CD4-positive, alpha-beta T cell treated with Interleukin-6 at 100 ng/mL for 8 hours (primary cell): Measurements from ENCODE around the gene BSND.

Source experiments
- DNase-seq: peaks from one replicate; pipeline ENCODE4 v3.0.0-alpha.2; 2020; ENCODE audit warnings: mixed read lengths, low spot score

BSND gene

DNA sequence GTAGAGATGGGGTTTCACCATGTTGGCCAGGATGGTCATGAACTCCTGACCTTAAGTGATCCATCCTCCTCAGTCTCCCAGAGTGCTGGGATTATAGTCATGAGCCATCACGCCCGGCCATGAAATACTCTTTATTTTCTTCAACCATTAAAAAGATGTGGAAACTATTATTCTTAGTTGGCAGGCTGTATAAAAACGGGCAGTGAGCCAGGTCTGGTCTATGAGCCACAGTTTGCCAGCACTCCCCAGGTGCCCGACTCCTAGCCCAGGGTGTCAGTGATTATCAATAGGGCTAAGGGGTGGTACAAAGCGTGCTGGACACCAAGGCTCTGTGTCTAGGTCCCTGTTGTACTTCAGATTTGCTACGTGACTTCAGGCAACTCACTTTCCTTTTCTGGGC is 22.0 kb upstream of the BSND start:
- DNase-seq: no peak

DNA sequence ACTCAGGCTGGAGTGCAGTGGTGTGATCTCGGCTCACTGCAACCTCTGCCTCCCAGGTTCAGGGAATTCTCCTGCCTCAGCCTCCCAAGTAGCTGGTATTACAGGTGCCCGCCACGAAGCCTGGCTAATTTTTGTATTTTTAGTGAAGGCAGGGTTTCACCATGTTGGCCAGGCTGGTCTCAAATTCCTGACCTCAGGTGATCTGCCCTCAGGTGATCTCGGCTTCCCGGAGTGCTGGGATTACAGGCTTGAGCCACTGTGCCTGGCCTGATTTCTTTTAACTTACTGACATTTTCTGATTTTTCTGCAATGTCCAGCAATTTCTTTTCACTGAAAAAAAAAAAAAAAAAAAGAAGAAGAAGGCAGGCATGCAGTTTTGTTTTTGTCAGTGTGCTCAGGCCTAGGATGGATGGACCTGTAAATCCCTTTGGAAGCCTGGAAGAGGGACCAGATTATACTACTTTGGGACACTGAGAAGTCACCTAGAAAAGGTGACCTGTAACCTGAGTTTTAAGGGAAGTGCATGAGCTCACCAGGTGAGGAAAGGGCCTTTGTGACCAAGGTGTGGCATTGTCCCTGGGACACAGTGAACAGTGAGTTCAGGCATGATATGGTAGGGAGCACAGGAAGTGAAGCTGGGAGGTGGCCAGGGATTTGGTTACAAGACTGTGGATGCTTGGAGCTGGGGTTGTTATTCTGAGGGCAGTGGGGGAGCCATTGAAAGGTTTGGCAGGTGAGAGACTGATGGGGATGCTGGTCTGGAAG is 21.0 kb upstream of the BSND start:
- DNase-seq: no peak

DNA sequence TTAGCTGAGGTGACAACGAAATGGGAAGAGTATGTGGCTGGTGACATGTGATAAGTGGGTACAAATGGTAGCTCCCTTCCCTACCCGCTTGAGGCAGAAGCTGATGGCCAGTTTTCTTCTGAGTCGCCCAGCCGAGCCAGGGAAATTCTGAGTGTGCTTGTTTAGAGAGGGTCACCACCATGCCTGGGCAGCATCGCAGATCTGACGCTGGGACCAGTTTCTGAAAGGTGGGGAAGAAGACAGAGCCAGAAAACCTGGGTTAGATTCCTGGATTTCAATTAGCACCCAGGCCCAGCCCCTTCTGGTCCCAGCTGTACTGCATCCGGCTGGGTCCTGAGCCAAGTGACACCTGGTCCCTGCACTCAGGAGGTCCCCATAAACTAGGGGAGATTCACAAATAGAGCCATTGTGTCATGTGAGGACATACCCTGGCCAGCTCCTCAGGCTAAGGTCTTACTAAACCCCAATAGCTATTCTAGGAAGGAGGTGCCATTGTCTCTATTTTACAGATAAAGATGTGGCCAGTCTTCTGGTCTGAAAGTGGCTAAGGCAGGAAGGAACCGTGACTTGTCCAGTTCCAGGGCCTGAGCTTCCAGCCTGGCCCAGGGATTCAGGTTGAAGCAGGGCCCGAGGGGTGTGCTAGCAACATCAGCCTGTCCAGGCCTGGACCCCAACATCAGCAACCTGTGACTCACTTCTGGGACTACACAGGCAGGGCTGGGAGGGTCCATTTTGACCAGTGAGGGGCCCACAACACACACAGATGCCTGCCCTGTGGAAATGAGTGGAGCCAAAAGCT is 20.0 kb upstream of the BSND start:
- DNase-seq: no peak

DNA sequence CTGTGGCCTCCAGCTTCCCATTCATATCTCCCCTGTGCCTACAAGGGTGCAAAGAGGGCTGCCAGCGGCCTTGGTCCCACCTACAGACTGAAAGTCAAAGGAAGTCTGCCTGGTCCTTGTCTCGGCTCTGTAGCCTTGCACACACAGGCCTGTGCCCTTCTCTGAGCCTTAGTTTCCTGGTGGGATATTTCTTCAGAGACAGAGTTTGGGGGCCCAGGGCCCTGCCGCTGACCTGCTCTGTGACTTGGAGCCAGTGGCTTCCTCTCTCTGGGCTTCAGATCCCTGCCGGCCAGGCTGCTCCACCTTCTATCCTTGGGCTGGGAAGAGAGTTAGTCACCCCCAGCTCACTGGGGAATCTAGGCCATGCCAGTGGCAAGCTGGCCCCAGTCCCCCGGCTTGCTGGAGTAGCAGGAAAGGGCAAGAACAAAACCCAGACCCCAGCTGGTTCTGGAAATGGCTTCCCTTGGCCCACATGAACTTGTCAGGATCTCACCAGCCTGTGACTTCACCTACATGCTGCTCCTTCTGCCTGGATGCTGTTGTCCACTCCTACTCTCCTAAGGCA is 19.3 kb upstream of the BSND start:
- no peak for DNase-seq

DNA sequence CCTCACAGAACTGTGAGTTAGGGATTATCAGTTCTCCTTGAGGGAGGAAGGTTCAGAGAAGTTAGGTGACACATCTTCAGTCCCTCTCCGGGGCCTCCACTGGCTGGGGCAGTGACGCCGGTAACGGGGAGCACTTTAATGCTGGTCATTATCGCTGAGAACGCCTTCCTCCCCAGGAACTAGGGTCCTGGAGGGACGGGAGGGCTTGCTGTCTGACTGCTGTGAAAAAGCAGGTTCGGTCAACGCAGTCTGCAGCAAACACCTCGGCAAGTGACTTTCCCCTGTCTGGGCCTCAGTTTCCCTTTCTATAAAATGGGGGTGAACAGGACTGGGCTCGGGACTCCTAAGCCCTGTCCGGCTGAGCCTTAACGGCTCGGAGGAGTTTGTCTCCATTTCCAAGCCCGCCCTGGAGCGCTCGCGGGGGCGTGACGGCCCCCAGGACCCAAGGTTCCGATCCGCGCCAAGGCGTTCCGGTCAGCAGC is 18.6 kb upstream of the BSND start:
- no peak for DNase-seq

DNA sequence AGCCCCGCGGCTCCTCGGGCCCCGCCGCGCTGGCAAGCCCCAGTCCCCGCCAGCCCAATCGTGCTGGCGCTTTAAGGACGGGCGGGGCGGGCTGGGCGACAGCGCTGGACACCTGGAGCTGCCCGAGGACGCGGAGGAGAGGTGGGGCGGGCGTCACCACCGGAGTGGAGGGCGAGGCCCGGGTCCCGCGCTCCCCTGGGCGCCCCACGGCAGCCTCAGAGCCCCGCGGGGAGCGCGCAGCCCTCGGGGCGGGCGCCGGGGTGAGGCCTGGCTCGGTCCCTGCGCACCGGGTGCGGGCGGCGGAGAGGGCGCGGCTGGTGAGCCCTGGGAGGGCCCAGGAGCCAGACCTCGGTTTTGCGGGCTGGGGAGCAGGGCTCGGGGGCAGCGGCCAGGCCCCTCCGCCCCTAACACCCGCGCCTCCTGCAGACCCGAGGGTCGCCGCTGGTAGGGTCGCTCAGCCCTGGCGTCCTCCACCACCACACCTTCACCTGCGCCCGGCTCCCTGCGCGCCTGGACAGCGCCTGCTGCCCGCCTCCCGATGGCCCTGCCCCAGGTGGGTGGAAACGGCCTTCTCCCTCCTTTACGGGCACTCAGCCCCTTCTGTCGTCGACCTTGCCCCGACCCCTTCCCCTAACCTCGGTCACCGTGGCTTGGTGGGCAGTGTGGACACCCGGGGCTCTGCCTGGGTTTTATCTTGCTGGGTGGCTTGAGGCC is 18.0 kb upstream of the BSND start, which contains the start of gene TMEM61:
TSS of gene TMEM61 (plus strand) at position 101 of the 714 bp plus-strand sequence. CDS start at position 539, 438 bp downstream.
- DNase-seq: no peak

DNA sequence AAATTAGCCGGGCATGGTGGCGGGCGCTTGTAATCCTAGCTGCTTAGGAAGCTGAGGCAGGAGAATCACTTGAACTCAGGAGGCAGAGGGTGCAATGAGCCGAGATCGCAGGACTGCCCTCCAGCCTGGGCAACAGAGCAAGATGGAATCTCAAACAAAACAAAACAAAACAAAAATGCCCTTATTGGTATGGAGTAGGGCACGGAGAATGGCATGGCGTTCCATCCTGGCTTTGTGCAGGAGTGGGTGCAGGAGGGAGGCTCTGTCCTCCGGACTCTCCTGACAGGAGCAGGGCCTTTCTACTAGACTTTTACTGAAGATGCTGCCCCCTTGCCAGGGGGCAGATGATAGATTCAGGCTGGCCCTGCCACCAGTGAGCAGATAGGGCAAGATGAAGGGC is 17.3 kb upstream of the BSND start:
- DNase-seq: no peak

DNA sequence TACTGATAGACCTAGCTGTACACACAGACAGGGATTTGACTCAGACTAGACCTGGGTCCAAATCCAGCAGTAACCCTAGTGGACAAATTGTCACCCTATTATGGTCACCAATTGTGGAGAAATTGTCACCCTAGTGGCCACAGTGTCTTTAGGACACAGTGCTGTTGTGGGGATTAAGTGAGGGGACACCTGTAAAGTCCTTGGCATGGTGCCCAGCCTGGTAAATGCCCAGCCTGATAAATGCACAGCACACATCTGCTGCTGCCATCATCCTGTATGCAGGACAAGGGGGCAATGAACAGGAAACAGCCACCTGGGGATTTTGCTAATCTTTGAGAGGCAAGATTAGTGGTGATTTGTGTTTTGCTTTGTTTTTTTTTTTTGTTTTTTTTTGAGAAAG is 16.0 kb upstream of the BSND start:
- no peak for DNase-seq

DNA sequence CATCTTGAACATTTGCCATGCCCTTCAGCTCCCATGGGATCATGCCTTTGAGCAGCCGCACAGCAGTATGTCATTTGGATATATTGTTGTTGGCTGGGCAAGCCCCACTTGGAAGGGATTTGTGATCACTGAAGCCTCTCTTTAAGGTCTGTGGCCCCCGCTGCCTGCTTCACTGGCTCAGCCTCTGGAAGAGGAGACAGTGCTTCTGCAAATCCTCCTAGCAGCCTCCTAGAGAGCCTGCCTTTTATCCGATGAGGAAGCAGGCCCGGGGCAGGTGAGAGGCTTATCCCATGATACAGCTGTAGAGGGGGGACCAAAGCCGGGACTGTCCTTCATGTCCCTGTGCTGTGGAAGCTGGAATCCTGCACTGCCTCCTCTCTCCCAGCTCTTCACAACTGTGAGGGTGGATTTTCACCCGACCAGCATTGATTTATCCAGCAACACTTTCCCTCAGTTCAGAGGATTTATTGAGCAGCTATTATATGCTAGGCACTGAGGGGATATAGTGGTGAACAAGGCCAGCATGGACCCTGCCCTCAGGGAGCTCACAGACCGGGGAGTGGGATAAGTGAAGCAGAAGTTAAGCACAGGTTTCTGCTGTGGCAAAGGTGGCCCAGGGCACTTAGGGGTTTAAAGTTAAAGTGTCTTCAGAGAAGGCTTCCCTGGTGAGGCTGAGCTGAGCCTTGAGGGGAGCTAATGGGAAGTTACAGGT is 14.4 kb upstream of the BSND start:
- no peak for DNase-seq

DNA sequence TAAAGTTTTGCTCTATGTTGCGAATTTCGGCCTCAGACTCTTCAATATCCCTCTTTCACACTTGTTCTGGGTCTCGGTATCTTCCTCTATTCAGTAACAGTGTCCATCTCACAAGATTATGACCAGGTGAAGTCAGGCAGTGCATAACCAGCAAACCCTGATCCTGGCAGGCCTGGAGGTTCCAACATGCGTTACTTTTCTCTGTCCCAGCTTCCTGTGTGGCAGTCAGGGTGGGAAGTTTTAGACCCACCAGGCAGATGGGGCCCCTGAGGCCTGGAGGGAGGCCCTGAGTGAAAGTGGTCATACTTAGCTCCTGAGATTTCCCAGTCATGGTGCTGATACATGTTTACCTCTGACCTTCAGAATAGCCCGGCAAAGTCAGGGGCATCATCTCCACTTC is 13.2 kb upstream of the BSND start:
- no peak for DNase-seq

DNA sequence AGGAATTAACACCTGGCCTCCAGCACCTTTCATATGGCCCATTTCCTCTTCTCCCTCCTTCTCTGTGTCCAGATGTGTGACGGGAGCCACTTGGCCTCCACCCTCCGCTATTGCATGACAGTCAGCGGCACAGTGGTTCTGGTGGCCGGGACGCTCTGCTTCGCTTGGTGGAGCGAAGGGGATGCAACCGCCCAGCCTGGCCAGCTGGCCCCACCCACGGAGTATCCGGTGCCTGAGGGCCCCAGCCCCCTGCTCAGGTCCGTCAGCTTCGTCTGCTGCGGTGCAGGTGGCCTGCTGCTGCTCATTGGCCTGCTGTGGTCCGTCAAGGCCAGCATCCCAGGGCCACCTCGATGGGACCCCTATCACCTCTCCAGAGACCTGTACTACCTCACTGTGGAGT is 12.7 kb upstream of the BSND start:
- no peak for DNase-seq

DNA sequence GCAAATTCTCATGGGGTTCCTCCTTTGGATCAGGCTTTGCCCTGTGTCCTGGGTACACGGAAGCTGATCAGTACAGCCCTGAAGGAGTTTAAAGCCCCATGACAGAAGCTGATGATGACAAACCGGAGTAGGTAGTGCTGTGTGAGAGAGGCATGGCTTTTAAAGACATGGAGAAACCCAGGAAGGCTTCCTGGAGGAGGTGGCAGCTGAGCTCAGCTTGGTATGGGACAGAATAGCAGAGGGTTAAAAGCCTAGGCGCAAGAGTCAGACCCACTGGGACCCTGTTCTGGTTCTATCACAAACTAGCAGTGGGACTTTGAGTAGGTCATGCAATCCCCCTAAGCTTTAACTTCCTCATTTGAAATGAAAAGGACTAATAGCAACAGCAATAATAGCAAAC is 12.2 kb upstream of the BSND start:
- DNase-seq: no peak

DNA sequence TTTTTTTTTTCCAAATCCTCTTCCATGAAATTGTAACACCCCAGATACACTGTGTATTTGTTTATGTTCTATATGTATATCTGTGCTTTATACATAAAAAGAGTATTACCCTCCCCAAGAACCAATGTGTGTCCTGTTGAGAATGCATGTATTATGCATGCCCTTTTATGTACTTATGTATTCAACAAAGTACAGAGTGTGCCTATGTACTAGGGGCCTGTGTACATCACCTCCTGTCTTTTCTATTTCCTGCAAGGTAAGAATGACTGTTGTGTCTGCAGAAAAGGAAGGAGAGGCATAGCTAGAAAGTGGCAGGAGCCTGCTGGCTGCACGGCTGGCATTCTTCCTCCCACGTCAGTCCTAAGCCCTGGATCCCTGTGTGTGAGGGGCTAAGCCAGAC is 11.3 kb upstream of the BSND start:
- DNase-seq: no peak

DNA sequence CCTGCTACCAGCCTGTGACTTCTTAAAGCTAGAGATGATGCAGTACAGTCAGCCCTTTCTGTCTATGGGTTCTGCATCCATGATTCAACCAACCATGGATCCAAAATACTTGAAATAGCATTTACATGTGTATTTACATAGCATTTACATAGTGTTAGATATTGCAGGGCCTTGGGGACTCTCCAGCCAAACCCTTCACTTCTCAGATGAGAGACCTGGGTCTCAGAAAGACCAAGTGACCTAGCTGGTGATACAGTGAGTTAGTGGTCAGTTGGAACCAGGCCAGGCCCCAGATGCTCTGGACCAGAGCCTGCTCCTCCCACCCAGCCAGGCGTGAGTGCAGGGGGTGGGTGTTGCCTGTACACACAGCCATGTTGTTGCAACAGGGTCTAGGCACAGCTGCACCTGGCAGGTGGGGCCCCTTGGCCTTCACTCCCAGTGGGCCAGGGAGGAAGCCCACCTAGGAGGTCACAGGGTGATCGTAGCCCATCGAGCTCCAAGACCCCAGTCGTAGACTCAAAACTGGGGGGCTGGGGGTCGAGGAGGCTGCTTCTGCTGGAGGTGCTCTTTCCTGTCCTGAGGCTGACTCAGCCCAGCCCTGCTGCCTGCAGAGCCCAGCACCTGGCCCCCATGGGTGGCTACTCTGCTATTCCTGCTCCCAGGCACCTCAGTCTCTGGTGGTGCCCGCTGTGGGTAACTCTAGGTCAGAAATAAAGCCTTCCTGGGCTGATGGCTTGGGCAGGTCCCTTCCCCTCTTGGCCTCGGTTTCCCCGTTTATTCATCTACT is 10.6 kb upstream of the BSND start:
- no peak for DNase-seq

DNA sequence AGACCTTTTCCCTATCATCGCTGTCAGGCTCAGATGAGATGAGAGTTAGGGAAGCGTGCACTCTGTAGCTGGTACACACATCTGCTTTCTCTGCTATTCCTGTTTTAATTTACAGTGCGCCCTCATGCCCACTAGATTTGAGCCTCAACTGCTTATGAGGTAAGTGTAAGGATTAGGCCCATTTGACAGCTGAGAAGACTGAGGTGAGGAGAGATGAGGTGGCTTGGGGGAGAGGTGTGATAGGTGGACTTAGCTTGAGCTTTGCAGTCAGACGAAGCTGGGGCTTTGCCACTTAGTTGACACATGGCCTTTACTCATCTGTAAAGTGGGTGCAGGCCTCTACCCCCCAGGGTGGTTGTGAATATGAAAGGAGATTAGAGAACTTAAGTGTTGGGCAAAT is 9.8 kb upstream of the BSND start:
- DNase-seq: no peak

DNA sequence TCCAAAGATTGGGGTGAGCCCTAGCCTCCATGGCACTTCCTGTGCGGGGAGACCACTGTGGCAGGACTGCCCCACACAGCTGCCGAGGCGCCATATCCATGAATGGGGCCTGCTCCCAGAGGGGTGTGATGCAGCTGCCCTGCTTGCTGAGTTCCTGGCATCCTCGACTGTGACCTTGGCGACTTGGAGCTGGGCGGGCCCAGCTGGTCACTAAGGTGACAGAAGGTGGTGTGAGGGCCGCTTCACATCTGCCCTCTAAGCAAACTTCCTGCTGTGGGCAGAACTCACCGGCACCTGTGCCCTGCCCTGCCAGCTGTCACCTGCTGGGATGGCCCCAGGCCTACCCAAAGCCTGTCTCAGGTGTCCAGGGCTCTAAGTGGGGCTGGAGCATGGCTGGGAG is 9.3 kb upstream of the BSND start:
- DNase-seq: no peak

DNA sequence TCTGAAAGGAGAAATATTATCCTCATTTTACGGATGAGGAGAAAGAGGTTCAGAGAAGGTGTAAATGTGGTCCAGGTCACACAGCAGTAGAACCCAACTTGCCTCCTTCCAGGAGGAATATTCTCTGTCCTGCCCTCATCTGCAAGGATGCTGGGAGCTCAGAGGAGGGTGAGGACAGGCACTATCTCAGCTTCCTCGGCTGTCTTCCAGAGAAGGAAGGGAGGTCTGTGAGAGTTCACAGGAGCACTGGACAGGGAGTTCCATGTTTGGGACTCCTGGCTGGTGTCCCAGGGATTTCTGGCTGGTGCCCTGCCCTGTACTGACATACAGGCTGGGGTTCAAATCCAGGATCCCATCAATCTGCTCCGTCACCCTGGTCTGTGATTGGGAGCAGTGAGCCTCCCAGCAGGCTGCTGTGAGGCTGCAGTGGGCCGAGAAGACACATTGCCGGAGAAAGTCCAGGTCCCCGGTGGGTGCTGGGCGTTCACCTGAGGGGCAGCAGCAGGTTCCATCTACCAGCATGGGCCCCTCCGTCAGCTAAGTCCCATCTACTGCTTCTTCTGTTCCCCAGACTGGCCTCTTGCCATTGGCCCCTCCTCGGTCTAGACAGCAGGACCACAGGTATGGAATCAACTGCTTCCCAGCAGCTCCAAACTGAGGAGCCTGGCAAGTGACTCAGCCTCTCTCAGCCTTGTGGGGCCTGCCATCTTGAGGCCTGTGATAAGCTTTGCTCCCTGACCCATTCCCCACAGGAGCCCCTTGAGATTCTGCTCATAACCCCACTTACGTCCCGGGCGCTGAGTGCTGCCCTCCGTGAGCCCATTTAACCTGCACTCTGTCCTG is 8.5 kb upstream of the BSND start:
- no peak for DNase-seq

DNA sequence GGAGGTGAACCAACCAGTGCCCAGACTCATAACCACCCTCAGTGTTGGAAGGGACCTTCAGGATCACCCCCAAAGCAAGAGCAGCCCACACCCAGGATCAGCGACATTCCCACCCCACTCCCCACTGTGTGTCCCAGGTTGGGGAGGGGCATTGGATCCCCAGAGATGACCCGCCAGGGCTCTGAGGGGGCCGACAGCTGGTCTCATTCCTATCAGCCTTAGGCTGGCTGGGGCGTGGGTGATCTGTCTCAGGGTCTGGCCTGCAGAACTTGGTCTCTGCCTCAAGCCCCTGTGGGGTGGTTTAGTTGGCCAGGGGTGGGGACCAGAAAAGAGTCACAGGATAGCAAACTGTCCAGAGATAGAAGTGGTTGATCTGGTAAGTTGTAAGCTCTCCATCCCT is 7.8 kb upstream of the BSND start:
- no peak for DNase-seq

DNA sequence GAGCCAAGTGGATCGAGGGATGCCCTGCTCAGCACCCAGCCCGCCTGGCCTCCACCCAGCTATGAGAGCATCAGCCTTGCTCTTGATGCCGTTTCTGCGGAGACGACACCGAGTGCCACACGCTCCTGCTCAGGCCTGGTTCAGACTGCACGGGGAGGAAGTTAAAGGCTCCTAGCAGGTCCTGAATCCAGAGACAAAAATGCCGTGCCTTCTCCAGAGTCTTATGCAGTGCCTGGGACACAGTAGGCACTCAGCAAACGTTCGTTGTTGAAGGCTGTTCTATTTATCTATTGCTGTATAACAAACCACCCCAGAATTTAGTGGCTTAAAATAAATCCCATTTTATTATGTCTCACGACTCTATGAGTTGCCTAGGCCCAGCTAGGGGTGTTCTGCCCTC is 6.8 kb upstream of the BSND start:
- no peak for DNase-seq

DNA sequence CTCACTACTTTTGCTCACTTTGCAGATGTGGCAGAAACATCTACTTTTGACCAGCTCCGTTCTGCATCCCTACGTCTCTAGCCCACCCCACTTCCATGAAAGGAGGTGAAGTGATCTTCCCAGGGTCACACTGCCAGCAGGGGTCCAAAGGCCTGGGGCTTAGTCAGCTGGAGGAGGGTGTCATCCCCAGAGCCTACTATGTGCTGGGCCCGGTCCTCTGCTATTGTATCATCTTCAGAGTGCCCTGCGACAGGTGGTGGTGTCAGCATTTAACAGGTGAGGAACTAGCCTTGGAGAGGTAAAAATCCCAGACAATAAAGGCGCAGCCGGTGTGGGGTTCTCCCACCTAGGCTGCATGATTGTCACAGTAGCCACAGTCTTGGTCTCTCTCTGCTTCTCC is 5.6 kb upstream of the BSND start:
- no peak for DNase-seq
